Measurements from ENCODE around the gene ELK4.
A peak's percentile ranks its signal among the peaks of the same experiment; 100 is the strongest.

The ELK4 gene

GRCh38 chr1:205570173-205570501 lies 61.7 kb downstream of the ELK4 start:
- peaks cover 7% of the 10 kb centered on the region; the same call in 1 of the 2 replicates for H3K4me1 ChIP-seq
- H3K36me3 ChIP-seq, result no peaks in the 10 kb centered on the region
- H4K20me1 ChIP-seq, result peaks cover 22% of the 10 kb centered on the region; the same call in 1 of the 2 replicates
- H3K9ac ChIP-seq, result no peak overlapping the region
- H3K27me3 ChIP-seq, result peaks cover 70% of the 10 kb centered on the region
- TF ChIP-seq Cebpa-rat (IDR thresholded peaks at IDR 0.05), result no peak
- H3K27ac ChIP-seq, result no peak overlapping the region
- no peaks in the 10 kb centered on the region for H3K9me3 ChIP-seq
- H3K4me2 ChIP-seq, result no peak overlapping the region
- H3K4me3 ChIP-seq, result no peak overlapping the region

GRCh38 chr1:205569411-205570172 lies 62.2 kb downstream of the ELK4 start:
- Histone ChIP-seq H3K4me2 (no peak overlapping the region), H3K9me3 (no peaks in the 10 kb centered on the region), H3K9ac (no peak overlapping the region), H3K27ac (no peak overlapping the region), H3K4me3 (no peak overlapping the region), H3K4me1 (peaks cover 7% of the 10 kb centered on the region; the same call in 1 of the 2 replicates), H3K36me3 (no peaks in the 10 kb centered on the region), H4K20me1 (peaks cover 22% of the 10 kb centered on the region; the same call in 1 of the 2 replicates), H3K27me3 (peaks cover 70% of the 10 kb centered on the region)
- TF ChIP-seq Cebpa-rat (IDR thresholded peaks at IDR 0.05), result no peak

GRCh38 chr1:205568469-205569361 lies 63.1 kb downstream of the ELK4 start:
- peaks cover 7% of the 10 kb centered on the region; the same call in 1 of the 2 replicates for H3K4me1 ChIP-seq
- peak overlapping the region; percentile 58 for H3K4me3 ChIP-seq
- H3K4me2 ChIP-seq, result peak overlapping the region; percentile 84
- H3K9me3 ChIP-seq, result no peaks in the 10 kb centered on the region
- peaks cover 22% of the 10 kb centered on the region; the same call in 1 of the 2 replicates for H4K20me1 ChIP-seq
- H3K9ac ChIP-seq, result no peak overlapping the region
- no peak overlapping the region for H3K27ac ChIP-seq
- TF ChIP-seq Cebpa-rat (IDR thresholded peaks at IDR 0.05), result no peak
- H3K36me3 ChIP-seq, result no peaks in the 10 kb centered on the region
- H3K27me3 ChIP-seq, result peaks cover 70% of the 10 kb centered on the region

GRCh38 chr1:205568135-205568468 lies 63.7 kb downstream of the ELK4 start:
- Histone ChIP-seq H3K36me3 (no peaks in the 10 kb centered on the region), H3K27ac (no peak overlapping the region), H3K9me3 (no peaks in the 10 kb centered on the region), H3K4me3 (peak overlapping the region; percentile 58; the same call in 1 of the 2 replicates), H3K4me2 (peak overlapping the region; percentile 84), H3K4me1 (peaks cover 7% of the 10 kb centered on the region; the same call in 1 of the 2 replicates), H3K9ac (no peak overlapping the region), H4K20me1 (peaks cover 22% of the 10 kb centered on the region; the same call in 1 of the 2 replicates), H3K27me3 (peaks cover 70% of the 10 kb centered on the region)
- TF ChIP-seq Cebpa-rat (IDR thresholded peaks at IDR 0.05), result no peak

GRCh38 chr1:205567716-205568115 lies 64.1 kb downstream of the ELK4 start:
- H4K20me1 ChIP-seq, result peaks cover 22% of the 10 kb centered on the region; the same call in 1 of the 2 replicates
- H3K4me2 ChIP-seq, result no peak overlapping the region
- no peak overlapping the region for H3K9ac ChIP-seq
- TF ChIP-seq Cebpa-rat (IDR thresholded peaks at IDR 0.05), result no peak
- peaks cover 2% of the 10 kb centered on the region; the same call in 1 of the 2 replicates for H3K9me3 ChIP-seq
- no peak overlapping the region for H3K4me3 ChIP-seq
- peaks cover 70% of the 10 kb centered on the region for H3K27me3 ChIP-seq
- H3K36me3 ChIP-seq, result no peaks in the 10 kb centered on the region
- H3K4me1 ChIP-seq, result peaks cover 7% of the 10 kb centered on the region; the same call in 1 of the 2 replicates
- no peak overlapping the region for H3K27ac ChIP-seq

GRCh38 chr1:205565799-205566198 lies 66.0 kb downstream of the ELK4 start:
- no peak overlapping the region for H3K4me3 ChIP-seq
- no peak overlapping the region for H3K9ac ChIP-seq
- no peak overlapping the region for H3K27ac ChIP-seq
- peaks cover 53% of the 10 kb centered on the region for H3K27me3 ChIP-seq
- TF ChIP-seq Cebpa-rat (IDR thresholded peaks at IDR 0.05), result no peak
- H3K4me1 ChIP-seq, result peaks cover 7% of the 10 kb centered on the region; the same call in 1 of the 2 replicates
- H3K36me3 ChIP-seq, result no peaks in the 10 kb centered on the region
- H3K4me2 ChIP-seq, result no peak overlapping the region
- H4K20me1 ChIP-seq, result peaks cover 22% of the 10 kb centered on the region; the same call in 1 of the 2 replicates
- H3K9me3 ChIP-seq, result peaks cover 15% of the 10 kb centered on the region

- H3K27me3 ChIP-seq, result peaks cover 34% of the 10 kb centered on the region
- no peak overlapping the region for H3K4me2 ChIP-seq
- no peak overlapping the region for H3K9ac ChIP-seq
- H3K9me3 ChIP-seq, result peaks cover 21% of the 10 kb centered on the region
- H3K4me1 ChIP-seq, result peaks cover 7% of the 10 kb centered on the region; the same call in 1 of the 2 replicates
- no peak overlapping the region for H3K4me3 ChIP-seq
- TF ChIP-seq Cebpa-rat (IDR thresholded peaks at IDR 0.05), result no peak
- peaks cover 12% of the 10 kb centered on the region; the same call in 1 of the 2 replicates for H4K20me1 ChIP-seq
- no peak overlapping the region for H3K27ac ChIP-seq
- no peaks in the 10 kb centered on the region for H3K36me3 ChIP-seq
These were observed 67.8 kb downstream of the ELK4 start for GRCh38 chr1:205563927-205564441.

- peaks cover 11% of the 10 kb centered on the region; the same call in 1 of the 2 replicates for H3K27me3 ChIP-seq
- H3K4me1 ChIP-seq, result no peaks in the 10 kb centered on the region
- no peaks in the 10 kb centered on the region for H4K20me1 ChIP-seq
- H3K9ac ChIP-seq, result no peak overlapping the region
- H3K4me3 ChIP-seq, result no peak overlapping the region
- peaks cover 21% of the 10 kb centered on the region for H3K9me3 ChIP-seq
- no peaks in the 10 kb centered on the region for H3K36me3 ChIP-seq
- TF ChIP-seq Cebpa-rat (IDR thresholded peaks at IDR 0.05), result no peak
- H3K4me2 ChIP-seq, result no peak overlapping the region
- H3K27ac ChIP-seq, result no peak overlapping the region
These were observed 70.2 kb downstream of the ELK4 start for GRCh38 chr1:205561501-205562203.
